ENCODE data around the gene LYRM4.

The LYRM4 gene

DNA sequence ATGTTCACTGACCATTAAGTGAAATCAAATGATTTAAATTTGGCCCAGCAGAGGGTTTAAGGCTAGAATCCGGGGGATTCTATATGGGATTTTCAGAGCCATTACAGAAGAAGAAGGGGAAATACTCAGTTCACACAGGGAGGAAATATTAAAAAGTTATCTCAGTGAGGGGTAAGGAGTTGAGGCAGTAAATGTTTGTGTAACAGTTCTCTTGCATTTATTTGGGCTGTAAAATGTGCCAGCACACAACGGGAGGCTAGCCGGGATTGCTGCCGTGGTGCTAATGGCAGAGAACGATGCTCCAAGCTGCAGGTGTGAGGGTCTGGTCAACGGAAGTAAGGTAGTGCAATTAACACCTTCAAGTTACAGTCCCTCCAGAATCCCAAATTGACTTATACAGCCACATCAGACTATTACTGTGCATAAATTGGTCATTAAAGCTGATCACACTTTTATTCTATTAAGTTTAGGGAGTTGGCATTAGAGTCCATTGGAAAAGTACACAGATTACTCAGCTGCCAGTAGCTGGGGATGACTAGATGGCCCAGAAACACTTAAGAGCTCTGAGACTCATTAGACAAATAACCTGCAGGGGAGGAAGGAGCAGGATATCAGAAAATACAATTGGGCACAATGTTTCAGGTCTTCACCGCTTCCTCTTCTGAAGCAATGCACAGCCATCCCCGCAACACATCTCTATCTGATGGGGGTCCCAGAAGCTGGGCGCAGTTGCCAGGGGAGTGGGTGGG lies 144.3 kb downstream of the LYRM4 start:
- no peak for DNase-seq

DNA sequence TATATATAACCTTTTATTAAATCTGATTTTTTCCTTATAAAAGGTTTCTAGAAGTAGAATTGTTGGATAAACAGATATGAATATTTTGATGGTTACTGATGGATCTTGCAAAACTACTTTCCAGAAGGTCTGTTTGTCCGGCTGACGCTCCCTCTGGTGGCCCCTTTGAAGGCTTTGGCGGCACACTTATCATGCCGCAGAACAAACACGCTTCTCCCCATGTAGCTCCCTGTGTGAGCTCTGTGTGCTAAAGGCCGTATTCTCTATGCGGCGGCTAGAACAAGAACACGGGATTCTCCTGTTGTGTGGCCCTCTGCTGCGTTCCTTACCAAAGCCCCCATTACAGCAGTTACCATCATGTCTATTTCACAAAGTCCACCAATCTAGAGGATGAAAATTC lies 145.6 kb downstream of the LYRM4 start:
- no peak for DNase-seq

DNA sequence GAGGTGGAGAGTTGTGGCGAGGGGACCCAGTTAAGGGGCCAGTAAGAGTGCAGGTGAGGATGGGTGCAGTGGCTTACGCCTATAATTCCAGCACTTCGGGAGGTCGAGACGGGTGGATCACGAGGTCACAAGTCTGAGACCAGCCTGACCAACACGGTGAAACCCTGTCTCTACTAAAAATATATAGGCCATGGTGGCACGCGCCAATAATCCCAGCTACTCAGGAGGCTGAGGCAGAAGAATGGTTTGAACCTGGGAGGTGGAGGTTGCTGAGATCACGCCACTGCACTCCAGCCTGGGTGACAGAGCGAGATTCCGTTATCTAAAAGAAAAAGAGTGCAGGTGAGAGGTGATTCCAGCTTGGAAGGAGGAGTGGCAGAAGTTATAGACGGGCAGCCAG lies 147.7 kb downstream of the LYRM4 start:
- DNase-seq: no peak

DNA sequence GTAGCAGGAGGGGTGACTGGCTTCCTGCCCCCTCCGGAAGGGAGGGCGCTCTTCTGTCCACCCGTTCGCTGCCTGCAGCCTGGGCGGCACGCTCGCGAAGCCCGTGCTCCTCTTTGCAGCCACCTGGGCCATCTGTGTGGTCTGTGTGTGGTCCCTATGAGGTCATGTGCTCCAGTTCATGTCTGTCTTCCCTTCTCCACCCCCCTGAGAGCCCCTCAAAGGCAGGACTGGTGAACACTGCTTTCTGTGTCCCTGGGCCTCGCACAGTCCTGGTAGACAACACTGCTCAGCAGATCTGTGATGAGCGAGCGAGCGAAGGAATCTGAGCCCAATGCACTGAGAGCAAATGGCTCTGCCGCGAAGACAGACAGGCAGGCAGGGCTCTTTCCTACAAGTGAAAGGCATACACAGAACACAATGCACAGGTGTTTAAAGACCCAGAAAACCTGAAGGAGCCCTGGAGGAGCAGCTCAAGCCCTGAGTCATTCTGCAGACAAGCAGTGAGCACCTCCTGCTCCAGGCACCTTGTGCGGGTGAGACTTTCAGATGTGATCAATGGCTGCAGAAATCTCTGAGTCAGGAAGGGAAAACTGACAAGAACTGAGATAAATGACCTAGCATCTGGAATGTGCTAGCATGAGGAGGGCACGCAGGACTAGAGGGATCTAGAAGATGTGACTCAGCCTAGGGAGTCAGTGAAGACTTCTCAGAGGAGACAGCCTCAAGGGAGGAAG lies 148.5 kb downstream of the LYRM4 start:
- no peak for DNase-seq

DNA sequence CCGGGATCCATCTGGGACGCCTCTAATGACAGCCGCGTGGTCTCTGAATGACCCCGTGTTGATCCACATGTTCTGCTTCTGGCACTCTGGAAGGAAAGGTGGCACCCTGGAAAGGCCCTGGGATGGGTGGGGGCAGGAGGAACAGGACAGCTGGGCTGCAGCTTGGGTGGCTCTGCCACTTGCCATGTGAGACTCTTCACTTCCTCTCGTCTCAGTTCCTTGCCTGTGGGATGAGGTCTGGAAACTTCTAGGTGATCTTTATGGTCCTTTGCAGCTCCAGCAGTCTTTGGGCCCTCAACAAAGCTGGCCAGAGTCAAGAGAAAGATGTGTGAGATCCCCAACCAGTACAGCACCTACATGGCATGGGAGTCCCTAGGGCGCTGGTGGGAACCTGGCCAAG lies 149.1 kb downstream of the LYRM4 start:
- DNase-seq: no peak

DNA sequence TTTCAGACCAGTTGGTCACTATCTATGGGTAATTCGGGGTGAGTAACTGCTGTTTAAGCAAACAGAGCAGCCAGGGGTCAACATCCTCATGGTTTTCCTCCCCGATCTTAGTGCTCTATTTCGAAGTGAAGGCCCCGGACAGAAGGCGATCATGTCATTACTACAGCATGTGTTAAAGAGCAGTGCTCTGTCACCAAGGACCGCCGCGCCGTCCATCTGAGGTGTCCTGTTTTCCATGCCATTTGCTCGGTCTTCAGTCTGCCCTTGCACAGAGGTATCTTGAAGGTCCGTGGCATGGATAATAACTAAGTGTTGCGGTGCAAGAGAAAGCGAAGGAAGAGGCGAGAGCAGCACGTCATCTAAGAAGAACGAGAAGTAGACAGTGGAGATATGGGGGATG lies 150.5 kb downstream of the LYRM4 start:
- DNase-seq: no peak

DNA sequence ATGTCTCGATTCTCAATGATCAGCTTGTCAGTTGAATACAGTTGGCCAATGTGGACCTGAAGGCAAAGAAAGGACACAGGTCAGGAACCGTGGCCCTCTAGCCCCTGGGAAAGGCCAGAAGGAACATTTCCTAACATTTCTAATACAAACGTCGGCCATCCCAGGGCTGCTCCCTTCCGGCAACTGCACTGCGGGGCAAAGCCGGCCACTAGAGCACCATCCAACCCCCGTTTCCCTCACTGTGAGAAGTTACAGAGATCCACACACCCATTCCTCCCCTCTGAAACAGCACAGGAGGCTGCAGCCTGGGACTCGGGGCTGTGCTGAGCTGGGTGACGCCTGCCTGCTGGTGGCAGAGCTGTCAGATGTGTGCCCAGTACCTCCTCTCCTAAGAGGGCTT lies 151.3 kb downstream of the LYRM4 start:
- no peak for DNase-seq

DNA sequence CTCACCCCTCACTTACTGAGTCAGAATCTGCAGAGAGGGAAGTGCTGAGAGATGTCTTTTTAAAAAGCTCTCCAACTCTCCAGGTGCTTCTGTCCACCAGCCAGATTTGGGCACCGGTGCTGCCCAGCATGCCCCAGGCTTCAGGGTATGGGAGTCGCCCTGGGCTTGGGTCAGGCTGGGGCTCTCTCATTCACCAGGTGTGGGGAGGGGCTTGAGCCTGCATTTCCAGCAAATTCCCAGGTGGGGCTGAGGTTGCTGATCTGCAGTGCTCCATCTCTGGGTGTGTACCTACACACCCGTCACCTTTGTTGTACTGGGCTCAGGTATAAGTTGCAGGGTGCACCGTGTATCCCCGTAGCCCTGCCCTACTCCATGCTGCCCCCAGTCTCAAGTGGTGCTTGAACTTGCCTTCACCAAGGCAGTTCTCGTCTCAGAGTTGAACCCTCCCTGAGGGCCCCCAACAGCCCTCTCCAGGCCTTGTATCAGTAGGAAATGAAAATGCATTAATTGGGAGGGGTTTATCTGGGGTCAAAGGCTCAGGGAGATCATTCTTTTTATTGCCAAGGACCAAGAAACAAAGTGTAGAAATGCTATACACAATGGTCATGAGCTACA lies 152.1 kb downstream of the LYRM4 start:
- no peak for DNase-seq

DNA sequence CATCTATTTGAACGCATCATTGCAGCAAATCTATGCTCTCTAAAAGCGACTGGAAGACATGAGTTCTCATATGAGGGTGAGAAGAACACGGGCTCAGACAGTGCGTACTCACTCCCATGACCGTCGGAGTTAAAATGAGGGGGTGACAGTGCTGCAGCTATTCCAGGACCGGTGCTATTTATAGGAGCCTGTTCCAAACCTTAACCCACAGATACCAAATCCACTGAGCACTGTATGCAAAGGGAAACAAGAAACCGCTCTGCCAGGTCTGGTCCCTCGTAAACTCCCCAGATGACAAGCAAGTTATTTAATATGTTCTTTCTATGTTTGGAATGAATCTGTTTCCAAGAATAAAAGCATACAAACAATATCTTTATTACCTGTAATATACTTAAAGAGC lies 152.7 kb downstream of the LYRM4 start:
- DNase-seq: no peak

DNA sequence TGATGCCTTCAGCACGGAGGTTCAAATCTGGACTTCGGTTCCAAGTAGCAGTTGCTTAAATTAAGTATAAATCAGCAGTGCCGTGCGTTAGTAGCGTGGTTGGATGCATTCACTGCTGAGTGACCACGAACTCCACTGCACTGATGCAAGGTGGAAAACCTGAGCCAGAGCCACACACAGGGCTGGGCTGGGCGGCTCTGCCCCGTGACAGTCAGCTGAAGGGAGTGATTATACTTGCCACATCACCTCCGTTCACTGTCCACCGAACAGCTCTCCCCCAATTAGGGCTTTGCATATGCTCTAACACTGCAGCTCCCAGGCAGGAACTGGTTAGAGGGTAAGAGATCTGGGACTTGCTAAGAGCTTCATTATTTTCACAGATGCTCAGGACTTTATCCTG lies 153.4 kb downstream of the LYRM4 start:
- no peak for DNase-seq

DNA sequence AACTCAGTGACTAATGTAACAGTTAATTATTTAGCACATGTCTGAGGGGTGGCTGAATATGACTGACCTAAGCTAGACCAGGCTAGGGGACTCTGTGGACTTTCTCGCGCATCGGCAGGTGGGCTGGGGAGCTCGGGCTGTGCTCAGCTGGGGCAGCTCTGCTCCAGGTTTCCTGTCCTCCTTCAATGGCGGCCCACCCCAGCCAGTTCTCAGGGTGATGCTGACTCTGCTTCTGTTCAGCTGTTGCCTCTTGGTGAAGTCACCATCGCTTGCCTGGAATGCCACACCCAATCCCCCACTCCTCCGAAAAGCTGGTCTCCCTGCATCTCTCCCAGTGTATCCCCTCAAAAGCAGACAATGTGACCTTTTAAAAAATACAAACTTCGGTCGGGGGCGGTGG lies 155.6 kb downstream of the LYRM4 start:
- DNase-seq: no peak

DNA sequence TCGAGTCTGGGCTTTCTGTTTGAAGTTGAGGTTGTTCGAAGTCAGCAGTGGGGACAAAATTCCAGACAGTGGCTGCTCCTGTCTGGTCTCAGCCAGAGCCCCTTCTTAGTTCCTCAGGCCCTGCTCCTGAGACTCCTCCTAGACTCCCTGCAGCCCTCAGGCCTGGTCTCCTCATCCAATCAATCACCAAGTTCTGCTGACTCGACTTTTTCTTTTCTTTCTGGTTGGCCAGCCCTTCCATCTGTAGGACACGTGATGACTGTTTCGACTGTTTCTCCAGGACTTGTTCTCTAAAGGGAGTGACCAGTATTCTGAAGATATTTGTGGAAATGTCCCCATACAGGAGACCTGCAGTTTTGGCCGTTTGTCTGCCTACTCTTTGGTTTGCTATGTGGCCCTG lies 156.1 kb downstream of the LYRM4 start:
- no peak for DNase-seq

DNA sequence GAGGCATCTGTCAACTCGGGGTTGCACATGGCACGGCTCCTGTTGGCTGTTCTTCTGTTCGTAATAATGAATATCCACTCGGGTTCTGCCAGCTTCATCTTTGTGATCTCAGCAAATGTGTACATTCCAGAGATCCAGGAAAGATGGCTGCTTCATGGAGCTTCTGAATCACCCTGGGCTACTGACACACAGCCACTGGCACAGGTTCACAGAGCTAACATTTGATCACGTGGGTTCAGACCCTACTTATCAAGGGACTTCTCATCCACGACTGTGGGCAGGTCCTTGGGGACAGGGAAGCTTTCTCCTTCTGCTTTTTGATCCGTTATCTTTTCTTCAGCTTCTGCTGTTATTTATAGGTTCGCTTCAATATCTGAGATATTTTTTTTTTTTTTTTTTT lies 157.5 kb downstream of the LYRM4 start:
- DNase-seq: no peak

DNA sequence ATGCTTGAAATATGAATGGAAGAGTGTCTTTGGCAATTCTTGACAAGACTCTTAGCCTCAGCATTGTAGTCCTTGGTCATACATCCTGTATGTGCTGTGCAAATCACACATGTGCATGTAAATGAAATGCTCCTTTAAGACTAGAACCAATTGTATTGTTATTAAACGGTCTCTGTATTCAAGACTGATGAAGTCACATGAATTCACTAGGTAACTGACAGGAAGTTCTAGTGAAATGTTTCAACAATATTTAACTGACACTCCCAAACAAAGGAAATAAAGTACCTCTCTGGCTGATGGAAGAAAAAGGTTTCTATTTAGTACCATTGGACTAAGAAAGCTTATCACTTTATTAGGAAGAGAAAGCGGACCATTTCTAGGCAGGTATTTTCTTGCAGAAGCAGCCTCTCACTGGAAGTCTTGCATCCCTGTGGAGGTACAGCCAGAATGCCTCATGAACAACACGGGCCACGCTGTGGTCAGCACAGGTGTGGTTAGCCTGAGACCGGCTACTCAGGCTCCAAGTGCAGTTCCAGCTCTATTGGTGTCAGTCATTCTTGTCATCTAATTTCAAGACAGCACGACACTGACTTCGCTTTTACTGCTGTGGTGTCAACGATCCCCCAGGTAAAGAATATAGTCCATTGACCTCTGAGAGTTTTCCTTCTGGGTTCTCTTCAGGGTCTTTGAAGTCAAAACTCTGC lies 158.3 kb downstream of the LYRM4 start:
- DNase-seq: no peak

DNA sequence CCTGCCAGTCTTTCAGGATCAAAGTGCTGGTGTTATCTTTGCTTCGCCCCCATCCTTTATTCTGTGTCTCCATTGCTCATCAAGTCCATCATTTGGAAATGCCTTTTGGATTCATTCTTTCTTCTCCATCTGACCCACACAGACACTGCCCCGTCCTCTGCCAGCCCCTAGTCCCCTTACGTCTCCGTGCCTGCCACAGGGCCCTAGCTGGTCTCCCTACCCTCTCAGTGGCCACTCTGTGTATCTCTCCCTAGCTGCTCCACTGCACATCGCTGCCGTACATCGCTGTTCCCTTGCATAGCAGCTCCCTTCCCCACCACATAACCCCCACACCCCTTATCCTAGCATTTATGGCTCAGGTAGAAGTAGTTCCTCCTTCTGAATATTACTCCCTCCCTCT lies 159.9 kb downstream of the LYRM4 start:
- no peak for DNase-seq

DNA sequence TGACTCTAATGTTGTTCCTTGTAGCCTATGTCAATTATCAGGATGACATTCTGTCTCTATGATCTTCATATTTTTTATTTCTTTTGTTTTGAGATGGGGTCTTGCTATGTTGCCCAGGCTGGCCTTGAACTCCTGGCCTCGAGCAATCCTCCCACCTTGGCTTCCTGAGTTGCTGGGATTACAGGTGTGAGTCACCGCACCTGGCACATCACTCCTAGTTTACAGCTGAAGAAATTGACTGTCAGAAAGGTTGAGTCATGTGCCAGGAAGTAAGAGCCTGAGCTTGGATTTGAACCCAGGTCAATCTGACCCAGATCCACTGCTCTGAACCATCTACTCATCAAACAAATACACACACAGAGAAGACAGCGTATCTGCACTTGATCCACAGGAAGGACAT lies 161.2 kb downstream of the LYRM4 start:
- DNase-seq: no peak

DNA sequence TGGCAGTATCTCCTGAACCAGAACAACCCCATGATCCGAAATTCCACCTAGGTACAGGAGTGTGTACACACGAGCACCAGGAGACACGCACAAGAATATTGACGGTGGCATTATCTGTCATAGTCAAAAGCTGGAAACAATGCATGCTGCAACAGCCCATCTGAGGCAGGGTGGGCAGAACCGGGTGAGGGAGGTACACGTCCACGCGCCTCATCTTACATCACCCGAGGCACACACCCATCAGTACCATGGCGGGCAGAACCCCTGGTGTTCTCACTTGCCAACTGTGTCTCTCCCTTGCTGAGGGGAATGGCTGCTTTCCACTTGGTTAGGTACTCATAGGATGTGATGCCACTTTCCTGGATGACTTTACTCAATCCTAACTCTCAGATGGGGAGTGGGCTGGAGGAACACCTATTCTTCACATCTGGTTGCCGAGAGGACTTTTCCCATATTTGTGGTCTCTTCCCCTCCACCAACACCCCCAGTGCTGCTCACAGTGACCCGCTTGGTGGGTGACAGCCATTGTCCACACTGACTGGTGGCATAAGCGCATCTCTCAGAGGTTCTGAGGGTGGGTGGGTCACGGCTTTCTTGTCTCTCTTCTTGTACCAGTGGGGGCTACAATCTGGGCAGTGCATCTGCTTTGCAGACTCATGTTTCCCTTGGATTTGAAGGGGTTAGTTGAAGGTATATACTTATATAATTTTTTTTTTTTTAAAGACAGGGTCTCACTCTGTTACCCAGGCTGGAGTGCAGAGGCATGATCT lies 162.1 kb downstream of the LYRM4 start:
- DNase-seq: no peak

DNA sequence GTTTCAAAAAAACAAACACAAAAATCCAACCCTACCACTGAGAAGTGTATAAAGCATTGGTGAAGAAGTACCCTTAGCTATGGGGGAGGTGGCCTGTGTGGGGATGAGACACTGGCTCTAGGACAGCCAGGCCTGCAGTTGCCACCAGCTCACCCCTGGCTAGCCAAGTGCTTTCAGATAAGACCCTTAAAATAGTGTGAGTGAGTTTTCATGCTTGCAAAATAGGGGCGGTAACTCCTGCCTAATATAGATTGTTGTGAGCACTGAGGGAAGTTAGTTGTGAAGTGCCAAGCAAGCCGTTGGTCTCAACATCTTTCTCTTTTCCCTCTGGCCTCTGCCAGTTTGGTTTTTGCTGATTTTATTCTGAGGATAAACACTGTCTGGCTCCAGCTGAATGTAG lies 164.3 kb downstream of the LYRM4 start:
- DNase-seq: no peak

DNA sequence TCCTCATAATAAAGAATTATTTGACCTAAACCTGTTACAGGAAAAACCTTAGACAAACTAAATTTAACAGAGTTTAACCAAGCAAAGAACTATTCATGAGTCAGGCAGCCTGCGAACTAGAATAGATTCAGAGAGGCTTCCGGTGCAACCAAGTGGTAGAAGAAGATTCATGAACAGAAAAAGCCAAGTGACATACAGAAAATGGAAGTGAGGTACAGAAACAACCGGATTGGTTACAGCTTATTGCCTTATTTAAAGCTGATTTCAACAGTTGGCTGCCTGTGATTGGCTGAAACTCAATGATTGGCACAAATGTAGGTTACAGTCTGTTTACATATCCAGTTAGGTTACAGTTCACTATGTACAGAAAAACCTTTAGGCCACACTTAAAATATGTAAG lies 165.5 kb downstream of the LYRM4 start:
- no peak for DNase-seq

DNA sequence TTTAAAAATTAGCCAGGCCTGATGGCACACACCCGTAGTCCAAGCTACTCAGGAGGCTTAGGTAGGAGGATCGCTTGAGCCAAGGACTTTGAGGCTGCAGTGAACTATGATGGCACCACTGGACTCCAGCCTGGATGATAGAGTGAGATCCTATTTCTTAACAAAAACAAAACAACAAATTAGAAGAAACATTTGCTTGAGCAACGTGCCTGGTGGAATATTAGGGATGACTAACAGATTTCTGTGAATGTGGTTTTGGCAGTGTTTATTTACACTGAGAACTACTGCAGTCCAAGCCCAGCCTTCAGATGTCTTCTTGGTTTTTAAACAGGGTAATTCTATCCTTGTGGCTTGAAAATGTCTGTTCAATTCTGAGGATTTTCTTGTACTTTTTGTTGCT lies 166.4 kb downstream of the LYRM4 start:
- DNase-seq: no peak

DNA sequence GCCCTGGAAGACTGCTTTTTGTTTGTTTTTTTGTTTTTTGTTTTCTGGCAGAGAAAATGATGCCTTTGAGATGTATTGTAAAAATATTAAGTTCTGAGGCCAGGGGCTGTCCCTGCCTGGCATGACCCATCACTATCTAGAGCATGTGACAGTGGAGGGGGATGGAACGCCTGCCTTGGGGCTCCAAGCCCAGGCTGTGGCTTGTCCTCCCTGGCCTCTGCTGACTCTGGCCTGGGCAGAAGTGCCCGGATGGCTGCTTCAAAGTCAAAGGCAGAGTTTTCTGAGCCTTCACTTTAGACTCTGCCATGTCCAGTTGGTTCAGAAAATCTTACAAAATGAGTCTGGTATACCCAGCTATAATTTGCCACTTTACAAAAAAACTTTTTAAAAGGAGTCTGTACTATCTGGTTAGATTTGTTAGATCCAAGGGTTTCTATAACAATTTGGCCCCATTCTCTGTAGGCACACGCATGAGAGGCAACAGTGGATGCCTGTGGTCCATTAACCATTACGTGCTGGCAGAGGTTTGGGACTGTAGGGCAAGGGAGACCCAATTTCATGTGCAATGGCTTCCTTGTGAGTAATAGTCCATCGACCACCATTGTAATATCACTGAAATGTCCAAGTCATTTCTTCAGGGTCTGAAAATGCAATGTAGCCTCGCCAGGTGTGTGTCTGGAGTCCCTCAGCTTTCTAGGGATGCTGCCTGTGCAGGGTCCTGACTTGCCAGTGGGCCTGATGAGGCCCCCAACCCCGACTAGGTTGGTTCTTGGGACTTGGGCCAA lies 167.3 kb downstream of the LYRM4 start:
- no peak for DNase-seq
